Measurements from ENCODE around the gene TRA2A. TPM values are rescaled to one million over a fixed set of nuclear protein-coding genes. Genes with fewer than 3 reads are reported as not detected.
"Not testable (repeated sequence)": the region's sequence is repeated elsewhere in the genome, so short reads cannot be mapped to it uniquely, and the experiment has no call there.

The TRA2A gene
- total and polyA plus RNA-seq, 3 donors from 2014 or later, result 60.9 to 76.1 (median 62.8) TPM

- Histone ChIP-seq H3K4me3 (no peak overlapping the region), H3K27me3 (no peaks in the 10 kb centered on the region), H3K36me3 (ENCODE audit: low read depth, missing control alignments) (no peaks in the 10 kb centered on the region), H3K4me1 (peaks cover 9% of the 10 kb centered on the region), H3K9me3 (no peaks in the 10 kb centered on the region), H3K27ac (no peak overlapping the region)
- no peak for TF ChIP-seq POLR2A (IDR thresholded peaks at IDR 0.05)
- TF ChIP-seq CTCF (IDR thresholded peaks at IDR 0.05), result no peak
- WGBS, 2 donors, result 94% methylated on average over 7 of the region's 7 CpGs
- intact Hi-C loops (cut with DNase I; ENCODE audit: low total_unique reads), result no loop called here
- DNase-seq, result no peak
These were observed 11.2 kb downstream of the TRA2A start for GRCh38 chr7:23520582-23520981.

GRCh38 chr7:23514755-23515154, 17.0 kb downstream of the TRA2A start:
- intact Hi-C loops (cut with DNase I; ENCODE audit: low total_unique reads), result no loop called here
- no peaks in the 10 kb centered on the region for H3K36me3 ChIP-seq (ENCODE audit: low read depth, missing control alignments)
- H3K27me3 ChIP-seq, result no peaks in the 10 kb centered on the region

GRCh38 chr7:23513746-23514145, 18.0 kb downstream of the TRA2A start:
- H3K4me1 ChIP-seq; DNase-seq; H3K27ac ChIP-seq; H3K9me3 ChIP-seq; H3K27me3 ChIP-seq; H3K36me3 ChIP-seq (ENCODE audit: low read depth, missing control alignments); H3K4me3 ChIP-seq; intact Hi-C loops (cut with DNase I; ENCODE audit: low total_unique reads): not testable (repeated sequence)
- WGBS, 2 donors, result 92 to 99% methylated on average over 6 of the region's 6 CpGs

More at GRCh38 chr7:23514755-23515154, 17.0 kb downstream of the TRA2A start:
- no peak for DNase-seq
- H3K27ac ChIP-seq, result no peak overlapping the region
- no peaks in the 10 kb centered on the region for H3K4me1 ChIP-seq
- WGBS, 2 donors, result 94 to 95% methylated on average over 2 of the region's 2 CpGs
- H3K9me3 ChIP-seq, result no peaks in the 10 kb centered on the region
- H3K4me3 ChIP-seq, result no peak overlapping the region
- no peak for TF ChIP-seq CTCF (IDR thresholded peaks at IDR 0.05)
- TF ChIP-seq POLR2A (IDR thresholded peaks at IDR 0.05), result no peak

- Histone ChIP-seq H3K27me3 (no peaks in the 10 kb centered on the region), H3K9me3 (no peaks in the 10 kb centered on the region), H3K4me3 (no peak overlapping the region), H3K4me1 (peaks cover 6% of the 10 kb centered on the region), H3K27ac (no peak overlapping the region), H3K36me3 (ENCODE audit: low read depth, missing control alignments) (no peaks in the 10 kb centered on the region)
- no peak for DNase-seq
- TF ChIP-seq POLR2A (IDR thresholded peaks at IDR 0.05) (no peak), CTCF (IDR thresholded peaks at IDR 0.05) (no peak)
- 90 to 94% methylated on average over 9 of the region's 9 CpGs for WGBS, 2 donors
- intact Hi-C loops (cut with DNase I; ENCODE audit: low total_unique reads), result no loop called here
These were observed 37.8 kb downstream of the TRA2A start for GRCh38 chr7:23494009-23494408.

GRCh38 chr7:23491502-23491901, 40.3 kb downstream of the TRA2A start:
- intact Hi-C loops (cut with DNase I; ENCODE audit: low total_unique reads), result no loop called here
- no peak for TF ChIP-seq POLR2A (IDR thresholded peaks at IDR 0.05)
- no peak for TF ChIP-seq CTCF (IDR thresholded peaks at IDR 0.05)
- DNase-seq, result no peak
- H3K36me3 ChIP-seq (ENCODE audit: low read depth, missing control alignments), result no peaks in the 10 kb centered on the region
- H3K27ac ChIP-seq, result no peak overlapping the region
- H3K4me3 ChIP-seq, result peak overlapping the region in 1 of 2 donors; percentile 66
- WGBS, 2 donors, result 31 to 47% methylated on average over 3 of the region's 3 CpGs
- H3K27me3 ChIP-seq, result no peaks in the 10 kb centered on the region
- peaks cover 6% of the 10 kb centered on the region for H3K4me1 ChIP-seq
- no peaks in the 10 kb centered on the region for H3K9me3 ChIP-seq

Data from testis (tissue), 3 donors.